Stimulated activated CD8-positive, alpha-beta memory T cell treated with anti-CD3 and anti-CD28 coated beads, Interleukin-12 subunit alpha, Interleukin-12 subunit beta, amount 100 ng/mL, for 24 hours (primary cell): ENCODE results near the gene SLC25A29.

ENCODE experiments used
- DNase-seq: peaks from one replicate; pipeline ENCODE4 v3.0.0-alpha.2; 2020; ENCODE audit errors: extremely low read depth

The SLC25A29 gene

DNA sequence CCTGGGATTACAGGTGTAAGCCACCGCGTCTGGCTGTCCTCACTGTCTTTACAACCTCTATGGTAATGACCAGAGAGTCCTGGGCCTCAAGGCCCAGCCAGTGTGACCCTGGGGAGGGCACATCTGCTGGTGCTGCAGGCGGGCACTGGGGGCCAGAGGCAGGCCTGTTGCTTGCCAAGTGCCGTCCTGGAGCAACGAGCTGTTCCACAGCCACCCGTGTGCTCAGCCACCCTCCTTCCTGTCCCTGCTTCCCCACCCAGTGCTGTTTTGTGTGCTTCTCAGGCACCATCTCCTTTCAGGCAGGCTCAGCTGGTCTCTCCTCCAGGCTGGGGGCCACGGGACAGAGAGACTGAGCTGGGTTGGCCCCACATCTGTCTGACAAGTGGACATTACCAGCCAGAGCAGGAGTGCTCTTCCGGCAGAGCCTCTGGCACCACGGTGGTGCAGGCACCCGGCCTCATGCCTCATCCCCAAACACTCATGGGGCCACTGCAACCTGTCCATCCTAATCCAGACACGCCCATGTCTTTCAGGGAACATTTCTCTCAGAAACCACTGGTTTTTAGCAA lies 25.9 kb upstream of the SLC25A29 start:
- no peak for DNase-seq

DNA sequence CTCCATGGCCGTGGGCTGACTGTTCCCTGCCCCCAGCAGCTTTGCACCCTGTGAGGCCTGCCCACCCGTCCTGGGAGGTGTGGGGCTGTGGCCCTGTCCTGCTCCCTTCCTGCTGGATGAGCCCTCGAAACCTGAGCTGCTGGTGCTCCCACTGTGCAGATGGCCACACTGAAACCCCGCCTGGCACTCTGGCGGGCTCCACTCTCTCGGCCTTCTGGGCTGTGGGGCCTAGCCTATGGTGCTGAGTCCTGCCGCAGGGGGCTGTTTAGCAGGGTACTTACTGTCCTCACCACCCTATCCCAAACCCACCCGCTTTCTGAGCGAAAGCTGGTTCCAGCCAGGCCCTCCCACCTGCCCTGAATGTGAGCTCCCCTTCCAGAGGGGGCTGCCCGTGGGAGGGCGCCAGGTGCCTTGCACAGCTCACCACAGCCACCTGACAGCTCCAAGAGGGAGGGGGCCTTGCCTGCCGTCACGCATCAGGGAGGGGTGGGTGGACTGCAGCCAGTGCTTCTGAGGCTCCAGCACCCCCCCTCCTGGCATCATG lies 24.2 kb upstream of the SLC25A29 start:
- no peak for DNase-seq

DNA sequence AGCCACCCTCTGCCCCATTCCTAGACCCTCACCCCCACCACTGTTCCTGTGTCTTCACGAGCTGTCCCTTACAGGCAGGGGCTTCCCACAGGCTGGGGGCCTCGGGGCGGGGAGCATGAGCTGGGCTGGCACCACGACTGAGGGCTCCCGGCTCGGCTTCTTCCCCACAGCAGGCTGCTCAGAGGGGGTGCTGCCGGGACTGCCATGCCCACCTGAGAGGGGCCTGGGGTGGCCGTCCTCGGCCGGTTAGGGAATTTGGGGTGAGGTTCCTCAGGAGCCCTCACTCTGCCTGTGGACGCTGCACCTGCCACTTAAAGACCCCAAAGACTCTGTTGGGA lies 23.7 kb upstream of the SLC25A29 start:
- DNase-seq, result no peak

DNA sequence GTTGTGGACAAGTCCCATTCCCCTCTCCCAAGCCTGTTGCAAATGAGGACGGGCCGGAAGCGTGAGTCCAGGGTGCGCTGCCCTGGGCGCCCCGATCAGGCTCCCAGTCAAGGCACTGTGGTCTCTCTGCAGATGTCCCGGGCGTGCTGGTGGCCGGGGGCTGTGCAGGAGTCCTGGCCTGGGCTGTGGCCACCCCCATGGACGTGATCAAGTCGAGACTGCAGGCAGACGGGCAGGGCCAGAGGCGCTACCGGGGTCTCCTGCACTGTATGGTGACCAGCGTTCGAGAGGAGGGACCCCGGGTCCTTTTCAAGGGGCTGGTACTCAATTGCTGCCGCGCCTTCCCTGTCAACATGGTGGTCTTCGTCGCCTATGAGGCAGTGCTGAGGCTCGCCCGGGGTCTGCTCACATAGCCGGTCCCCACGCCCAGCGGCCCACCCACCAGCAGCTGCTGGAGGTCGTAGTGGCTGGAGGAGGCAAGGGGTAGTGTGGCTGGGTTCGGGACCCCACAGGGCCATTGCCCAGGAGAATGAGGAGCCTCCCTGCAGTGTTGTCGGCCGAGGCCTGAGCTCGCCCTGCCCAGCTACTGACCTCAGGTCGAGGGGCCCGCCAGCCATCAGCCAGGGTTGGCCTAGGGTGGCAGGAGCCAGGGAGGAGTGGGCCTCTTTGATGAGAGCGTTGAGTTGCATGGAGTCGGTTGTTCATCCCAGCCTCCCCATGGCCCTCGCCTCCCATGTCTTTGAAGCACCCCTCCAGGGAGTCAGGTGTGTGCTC lies 23.2 kb upstream of the SLC25A29 start:
- DNase-seq, result no peak

DNA sequence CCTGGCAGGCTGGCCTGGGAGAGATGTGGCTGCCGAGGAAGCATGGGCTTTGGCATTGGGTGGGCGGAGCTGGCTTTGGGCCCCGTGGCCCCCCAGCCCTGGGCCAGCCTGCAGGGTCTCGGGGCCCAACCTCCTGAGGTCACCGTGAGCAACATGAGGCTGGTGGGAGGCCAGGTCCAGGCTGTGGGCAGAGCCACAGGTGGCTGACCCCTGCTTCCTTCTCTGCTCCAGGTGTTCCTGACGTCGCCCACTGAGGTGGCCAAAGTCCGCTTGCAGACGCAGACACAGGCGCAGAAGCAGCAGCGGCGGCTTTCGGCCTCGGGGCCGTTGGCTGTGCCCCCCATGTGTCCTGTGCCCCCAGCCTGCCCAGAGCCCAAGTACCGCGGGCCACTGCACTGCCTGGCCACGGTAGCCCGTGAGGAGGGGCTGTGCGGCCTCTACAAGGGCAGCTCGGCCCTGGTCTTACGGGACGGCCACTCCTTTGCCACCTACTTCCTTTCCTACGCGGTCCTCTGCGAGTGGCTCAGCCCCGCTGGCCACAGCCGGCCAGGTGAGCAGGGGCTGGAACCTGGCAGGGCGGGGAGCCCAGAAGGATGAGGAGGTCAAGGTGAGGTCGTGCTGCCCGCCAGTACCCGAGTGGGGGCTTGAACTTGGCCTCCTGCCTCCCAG lies 22.4 kb upstream of the SLC25A29 start:
- DNase-seq, result no peak

DNA sequence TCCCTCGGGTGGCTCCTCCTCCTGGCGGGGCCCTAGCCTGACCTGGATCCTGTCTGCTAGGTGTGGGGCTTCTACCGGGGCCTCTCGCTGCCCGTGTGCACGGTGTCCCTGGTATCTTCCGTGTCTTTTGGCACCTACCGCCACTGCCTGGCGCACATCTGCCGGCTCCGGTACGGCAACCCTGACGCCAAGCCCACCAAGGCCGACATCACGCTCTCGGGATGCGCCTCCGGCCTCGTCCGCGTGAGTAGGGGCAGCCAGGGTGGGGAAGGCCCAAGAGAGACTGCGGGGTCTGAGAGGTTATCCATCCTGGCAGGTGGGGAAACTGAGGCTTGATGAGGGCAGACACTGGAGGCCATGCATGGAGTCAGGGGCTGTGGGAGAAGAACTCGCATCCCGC lies 20.9 kb upstream of the SLC25A29 start:
- no peak for DNase-seq

DNA sequence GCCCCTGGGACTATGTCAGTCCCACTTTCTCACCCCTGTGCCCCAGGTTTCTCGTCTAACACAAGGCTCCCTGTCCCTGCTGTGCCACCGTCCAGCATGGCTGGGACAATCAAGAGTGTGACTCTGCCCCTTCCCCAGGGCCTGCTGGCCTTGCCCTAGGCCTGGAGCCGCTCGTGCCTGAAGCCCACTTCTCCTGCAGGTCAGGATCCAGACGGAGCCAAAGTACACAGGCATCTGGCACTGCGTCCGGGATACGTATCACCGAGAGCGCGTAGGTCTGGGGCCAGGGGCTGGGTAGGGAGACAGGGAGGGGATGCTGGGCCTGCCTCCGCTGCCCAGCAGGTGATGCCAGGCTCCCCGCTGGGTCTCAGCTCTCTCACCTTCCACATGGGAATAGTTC lies 19.7 kb upstream of the SLC25A29 start:
- DNase-seq, result no peak

DNA sequence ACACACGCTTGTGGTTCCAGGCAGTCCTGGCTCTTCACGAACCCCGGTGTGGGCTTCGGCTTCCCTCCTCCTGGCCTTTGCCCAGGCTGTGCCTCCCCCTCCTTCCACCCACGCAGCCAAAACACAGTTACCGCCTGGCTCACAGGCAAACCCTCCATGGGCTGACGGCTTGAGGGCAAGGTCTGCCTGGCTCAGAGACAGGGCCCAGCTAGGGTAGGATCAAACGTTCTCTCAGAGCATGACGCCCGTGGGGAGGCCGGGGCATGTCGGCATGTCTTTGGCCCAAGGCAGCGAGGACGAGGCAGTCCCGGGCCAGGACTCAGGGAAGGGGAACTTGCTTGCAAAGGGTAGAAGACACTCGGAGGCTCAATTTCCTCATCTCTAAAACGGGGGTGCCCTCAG lies 19.0 kb upstream of the SLC25A29 start:
- no peak for DNase-seq

DNA sequence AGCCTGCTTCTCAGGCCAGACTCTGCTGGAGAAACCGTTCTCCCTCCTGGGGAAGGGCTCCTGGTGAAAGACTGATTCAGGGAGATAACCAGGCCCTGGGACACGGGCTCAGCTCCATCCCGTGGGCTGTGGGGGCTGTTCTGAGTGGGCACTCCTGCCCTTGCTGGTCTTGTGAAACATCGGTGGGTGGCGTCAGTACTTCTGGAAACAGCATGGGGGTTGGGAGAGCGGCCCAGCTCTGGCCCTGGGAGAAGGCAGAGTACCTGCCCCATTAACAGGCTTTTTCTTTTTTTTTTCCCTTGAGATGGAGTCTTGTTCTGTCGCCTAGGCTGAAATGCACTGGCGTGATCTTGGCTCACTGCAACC lies 17.7 kb upstream of the SLC25A29 start:
- no peak for DNase-seq

DNA sequence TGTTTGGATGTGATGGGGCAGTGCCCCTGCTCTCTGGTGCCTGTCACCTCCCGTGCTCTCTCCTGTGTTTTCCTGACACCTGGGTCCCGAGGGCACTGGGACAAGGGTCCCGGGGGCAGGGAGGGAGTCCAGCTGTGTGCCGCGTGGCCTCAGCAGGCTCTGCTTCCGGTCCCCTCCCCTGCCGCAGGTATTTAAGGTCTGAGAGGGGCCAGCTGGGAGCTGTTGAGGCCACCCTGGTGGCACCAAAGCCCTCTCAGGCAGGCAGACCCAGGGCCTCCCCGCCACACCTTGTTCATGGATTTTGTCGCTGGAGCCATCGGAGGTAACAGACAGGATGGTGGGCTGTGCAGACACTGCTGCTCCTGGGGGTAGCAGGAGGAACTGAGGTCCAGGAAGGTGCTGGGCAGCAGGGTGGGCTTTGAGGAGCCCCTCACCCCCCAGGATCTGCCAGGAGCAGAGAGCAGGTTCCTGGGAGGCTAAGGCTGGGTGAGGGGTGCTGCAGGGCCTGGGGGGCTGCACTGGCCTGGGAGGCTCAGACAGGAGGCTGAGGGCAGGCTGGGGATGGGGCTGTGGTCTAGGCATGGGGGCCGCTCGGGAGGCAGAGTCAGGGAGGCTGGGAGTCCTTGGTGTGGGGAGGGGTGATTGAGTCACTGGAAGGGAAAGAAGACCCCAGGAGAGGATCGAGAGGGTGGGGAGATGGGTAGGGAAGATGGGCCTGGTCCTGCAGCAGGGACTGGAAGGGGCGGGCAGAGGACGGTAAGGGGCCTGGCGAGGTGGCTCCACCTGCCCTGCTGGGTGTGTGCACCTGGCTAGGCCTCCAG lies 17.1 kb upstream of the SLC25A29 start, which contains the start of gene SLC25A47:
Gene SLC25A47 (plus strand): TSS at position 219 of the 821 bp plus-strand sequence. CDS start 76 bp downstream, at position 295.
- no peak for DNase-seq

DNA sequence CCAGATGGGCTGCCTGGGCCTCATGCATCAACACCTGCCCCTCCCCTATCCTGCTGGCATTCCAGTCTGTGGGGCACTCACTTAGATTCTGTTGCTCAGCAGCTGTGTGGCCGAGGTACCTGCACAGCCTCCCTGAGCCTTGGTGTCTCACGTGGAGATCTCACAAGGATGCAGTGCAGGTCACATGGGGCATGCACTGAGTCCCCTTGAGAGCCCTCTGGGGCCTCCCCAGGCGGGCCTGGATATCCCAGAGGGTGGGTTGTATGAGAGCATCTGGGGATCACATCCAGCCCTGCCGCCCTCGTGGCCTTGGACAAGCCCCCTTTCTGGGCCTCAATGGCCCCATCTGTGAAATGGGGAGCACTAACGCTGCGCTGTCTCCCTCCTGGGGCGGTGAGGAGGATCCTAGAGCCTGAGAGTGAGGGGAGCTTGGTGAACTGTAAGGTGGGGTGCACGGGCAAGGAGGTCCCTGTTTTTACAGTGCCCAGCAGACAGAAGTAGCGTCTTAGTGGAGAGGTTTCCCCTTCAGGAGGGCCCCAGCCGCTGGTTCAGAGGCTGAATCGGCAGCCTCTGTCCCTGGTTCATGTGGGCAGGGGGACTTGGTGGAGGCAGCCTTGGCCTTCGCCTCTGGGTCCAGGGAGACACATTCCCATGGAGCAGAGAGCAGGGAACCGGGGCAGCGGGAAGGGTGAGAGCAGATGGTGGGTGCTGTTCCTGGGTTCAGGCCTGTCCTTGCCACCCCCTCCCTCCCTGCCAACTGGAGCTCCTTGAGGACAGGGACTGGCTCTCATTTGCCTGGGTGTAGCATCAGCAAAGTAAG lies 16.1 kb upstream of the SLC25A29 start:
- DNase-seq, result no peak

DNA sequence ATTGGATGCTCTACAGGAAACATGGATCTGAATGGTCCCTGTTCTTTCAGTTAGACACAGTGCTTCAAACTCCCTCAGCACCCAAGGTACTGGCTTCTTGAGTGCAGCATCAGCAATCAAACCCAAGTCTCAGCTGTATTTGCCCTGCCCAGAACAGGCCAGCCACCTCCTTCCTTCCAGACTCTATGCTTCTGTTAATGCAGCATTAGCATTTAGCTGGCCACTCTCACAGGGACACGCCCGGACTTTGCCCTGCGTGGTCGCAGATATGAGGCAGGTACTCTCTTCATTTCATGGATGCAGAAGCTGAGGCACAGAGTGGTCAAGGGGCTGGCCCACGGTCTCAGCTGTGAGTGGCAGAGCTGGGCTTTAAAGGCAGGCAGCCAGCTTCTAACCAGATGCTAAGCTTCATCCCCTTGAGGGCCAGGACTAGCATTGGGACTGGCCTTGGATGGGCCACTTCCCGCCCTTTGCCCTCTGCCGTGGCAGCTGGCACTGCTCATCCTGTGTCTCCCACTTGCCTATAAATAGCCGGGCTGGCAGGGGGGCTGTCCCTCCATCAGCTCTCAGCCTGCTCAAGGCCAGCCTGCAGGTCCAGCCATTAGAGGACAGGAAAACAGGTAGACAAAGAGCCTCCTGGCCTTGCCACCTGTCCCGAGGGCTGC lies 15.4 kb upstream of the SLC25A29 start:
- DNase-seq, result no peak

DNA sequence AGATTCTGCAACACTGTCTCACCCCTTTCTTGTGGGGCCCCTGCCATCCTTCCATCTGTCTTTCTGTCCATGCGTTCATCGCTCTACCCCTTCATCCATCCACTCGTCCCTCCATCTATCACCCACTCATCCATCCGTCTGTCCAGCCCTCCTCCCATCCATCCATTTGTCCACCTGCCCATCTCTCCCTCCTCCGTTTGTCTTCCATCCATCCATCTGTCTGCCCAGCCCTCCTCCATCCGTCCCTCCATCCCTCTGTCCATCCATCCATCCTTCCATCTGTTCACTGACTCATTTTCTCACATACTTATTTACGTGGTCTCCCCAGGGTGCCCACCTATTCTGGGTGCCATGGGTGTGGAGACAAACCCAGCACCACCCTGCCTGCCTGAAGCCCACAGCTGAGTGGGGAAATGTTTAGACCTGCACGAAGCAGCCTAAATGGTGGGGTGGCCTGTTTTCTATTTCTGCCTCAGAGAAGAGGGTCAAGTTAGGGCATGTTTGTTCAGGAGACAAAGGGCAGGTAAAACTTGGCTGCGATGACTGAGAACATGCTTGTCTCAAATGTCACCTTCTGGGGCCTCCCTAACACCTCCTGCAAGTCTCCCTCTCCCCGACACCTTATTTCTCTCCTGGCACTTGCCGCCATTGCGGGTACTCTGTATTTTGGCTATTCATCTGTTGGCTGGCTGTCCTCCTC lies 14.1 kb upstream of the SLC25A29 start:
- no peak for DNase-seq

DNA sequence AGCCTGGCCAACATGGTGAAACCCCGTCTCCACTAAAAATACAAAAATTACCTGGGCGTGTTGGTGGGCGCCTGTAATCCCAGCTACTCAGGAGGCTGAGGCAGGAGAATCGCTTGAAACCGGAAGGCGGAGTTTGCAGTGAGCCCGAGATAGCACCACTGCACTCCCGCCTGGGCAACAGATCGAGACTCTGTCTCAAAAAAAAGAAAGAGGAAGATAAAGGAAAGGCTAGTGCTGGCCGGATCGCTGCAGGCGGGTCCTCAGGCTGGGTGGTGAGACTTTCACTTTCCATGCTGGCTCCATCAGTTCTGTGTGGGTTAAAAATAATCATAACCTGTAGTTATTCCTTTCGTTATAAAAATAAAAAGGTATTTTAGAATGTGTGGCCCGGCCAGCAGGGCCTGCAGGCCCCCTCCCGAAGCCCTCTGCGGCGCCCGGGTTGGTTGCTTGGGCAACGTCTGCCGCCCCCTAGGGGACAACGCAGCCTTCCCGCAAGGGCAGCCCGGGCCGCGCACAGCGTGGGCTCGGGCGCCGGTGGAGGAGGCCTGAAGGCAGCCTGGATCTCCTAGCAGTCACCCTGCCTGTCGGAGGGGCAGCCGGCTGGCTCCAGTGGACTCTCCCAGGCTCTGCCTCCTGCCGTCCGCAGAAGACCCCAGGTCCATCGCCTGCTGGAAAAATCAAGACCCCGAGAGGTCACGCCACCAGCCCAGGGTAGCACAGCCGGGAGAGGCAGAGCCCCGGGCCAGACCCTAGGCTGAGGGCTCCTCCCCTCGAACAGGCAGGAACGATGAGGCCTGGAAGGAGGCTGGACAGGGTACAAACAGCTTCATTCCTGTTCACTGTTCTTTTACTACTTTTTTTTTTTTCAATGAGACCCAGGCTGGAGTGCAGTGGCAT lies 11.9 kb upstream of the SLC25A29 start:
- DNase-seq, result peak; percentile 24

DNA sequence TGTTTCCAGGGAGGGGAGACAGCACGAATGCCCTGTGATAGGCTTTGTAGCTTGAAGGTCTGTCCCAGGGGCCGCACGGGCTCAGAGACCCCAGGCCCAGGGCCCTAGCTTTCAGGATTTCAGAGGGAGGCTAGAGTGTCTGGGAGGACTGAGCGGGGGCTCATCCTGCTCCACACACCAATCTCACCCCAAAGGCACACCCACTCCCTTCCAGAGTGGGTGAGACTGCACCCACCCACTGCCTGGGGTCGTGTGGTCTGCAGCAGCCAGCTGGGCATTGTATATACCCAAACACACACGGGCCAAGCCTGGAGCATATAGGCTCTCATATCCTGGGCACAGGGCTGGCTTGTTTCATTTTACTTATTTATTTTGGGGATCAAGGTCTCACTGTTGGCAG lies 11.1 kb upstream of the SLC25A29 start:
- no peak for DNase-seq

DNA sequence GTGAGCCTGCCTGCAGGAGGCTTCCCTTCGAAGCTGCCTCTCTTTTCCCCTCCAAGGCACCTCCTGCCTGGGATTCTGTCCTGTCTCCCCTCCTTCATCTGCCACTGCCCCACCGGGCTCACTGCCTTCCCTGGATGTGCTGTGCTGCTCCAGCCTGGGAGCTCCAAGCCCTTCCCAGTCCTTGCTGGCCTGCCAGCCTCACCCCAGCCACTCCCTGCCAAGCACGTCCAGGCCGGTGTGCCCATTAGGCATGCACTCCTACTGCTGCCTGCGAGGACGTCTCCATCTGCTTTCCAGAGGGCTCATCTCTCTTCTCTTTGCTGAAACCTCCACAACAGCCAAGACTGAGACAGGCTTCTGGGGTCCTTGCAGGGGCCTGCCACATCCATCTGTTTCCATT lies 8.5 kb upstream of the SLC25A29 start:
- DNase-seq, result no peak

DNA sequence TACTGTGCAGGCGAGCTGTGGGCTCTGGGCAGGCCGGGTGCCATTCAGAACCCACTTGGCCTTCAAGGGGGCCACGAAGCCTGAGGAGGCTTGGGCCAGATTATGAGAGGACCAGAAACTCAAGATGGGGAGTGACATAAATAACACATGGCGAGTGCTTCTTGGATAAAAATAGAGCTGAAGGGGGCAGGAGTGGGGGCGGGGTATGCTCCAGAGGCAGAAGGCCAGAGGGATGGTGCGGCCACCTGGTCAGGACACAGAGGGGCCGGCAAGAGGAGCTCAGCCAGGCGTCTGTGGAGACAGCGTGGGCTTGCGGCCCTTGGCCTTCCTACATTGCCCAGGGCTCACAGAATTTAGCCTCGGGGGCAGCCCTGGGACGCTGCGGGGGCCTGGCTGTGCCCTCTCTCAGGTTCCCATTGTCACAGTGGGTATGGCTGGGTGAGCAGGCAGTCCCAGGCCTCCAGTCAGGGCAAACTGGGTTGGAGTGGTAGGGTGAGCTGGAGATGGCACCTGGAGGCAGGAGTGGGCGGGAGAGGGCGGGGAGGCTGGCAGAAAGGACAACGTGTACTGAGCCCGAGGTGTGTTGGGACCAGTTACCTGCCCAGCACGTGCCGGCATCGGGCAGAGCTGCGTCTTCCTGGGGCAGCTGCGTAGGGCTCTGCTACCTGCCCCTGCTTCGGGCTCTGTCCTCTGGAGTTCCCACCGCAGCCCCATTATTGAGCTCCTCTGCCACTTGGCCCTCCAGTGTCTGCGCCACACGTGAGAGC lies 7.4 kb upstream of the SLC25A29 start:
- DNase-seq, result no peak

DNA sequence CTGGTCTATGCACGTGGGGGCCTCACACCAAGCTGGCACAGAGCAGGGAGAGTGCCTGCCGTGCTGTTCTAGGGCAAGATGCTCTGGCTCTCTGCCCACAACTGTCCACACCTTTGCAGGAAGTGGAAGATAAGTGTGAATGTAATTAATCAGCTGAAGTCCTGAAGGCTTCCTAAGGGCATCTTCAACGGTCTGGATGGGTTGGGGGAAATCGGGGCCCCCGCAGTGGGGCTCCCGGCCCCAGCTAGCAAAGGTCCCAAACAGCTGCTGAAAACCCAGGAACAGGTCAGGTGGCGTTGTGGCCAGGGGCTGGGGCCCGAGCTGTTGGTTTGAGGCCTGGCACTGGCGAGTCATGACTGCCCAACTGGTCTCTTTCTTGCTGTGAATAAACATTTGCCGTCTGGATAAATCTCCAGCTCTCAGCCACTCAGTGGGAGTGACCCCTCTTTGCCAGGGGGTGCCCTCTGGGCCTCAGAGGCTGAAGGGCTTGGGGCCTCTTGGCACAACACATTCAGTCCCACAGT lies 6.7 kb upstream of the SLC25A29 start:
- DNase-seq, result no peak
